Osteoblast (primary cell): Measurements from ENCODE around the gene GSTK1. TPM values are rescaled to one million over a fixed set of nuclear protein-coding genes. Genes with fewer than 3 reads are reported as not detected.

ENCODE experiments used
- DNase-seq: peaks from one replicate; pipeline ENCODE4 v3.0.0; 2011; ENCODE audit warnings: low spot score, mixed read lengths; ENCODE audit not compliant: insufficient read length; ENCODE audit errors: missing footprints
- H2AFZ ChIP-seq: 2 replicates; pipeline ENCODE4 v1.6.0; 2011; ENCODE audit warnings: mild to moderate bottlenecking, low read length
- H3K27ac ChIP-seq: 2 replicates; pipeline ENCODE4 v1.5.1; 2011; ENCODE audit warnings: mild to moderate bottlenecking, low read depth, low read length, moderate library complexity
- H3K27me3 ChIP-seq: 2 replicates; pipeline ENCODE4 v1.6.0; 2012; ENCODE audit warnings: mild to moderate bottlenecking, control low read depth, inconsistent platforms, low read length, moderate library complexity; ENCODE audit not compliant: insufficient read depth
- H3K36me3 ChIP-seq: 2 replicates; pipeline ENCODE4 v1.5.1; 2011; ENCODE audit warnings: mild to moderate bottlenecking, low read length, control low read depth, moderate library complexity; ENCODE audit not compliant: insufficient read depth
- H3K4me1 ChIP-seq: 2 replicates; pipeline ENCODE4 v1.5.1; 2011; ENCODE audit warnings: mild to moderate bottlenecking, low read length, control low read depth, moderate library complexity; ENCODE audit not compliant: insufficient read depth
- H3K4me2 ChIP-seq: 2 replicates; pipeline ENCODE4 v1.6.0; 2011; ENCODE audit warnings: mild to moderate bottlenecking, low read length; ENCODE audit not compliant: insufficient read depth
- H3K4me3 ChIP-seq: fragments of 200-600 bp; sonication (generic); 3 replicates; pipeline ENCODE4 v1.5.1; 2012; ENCODE audit warnings: mild to moderate bottlenecking, low read length, inconsistent platforms; ENCODE audit not compliant: insufficient read depth
- H3K79me2 ChIP-seq: 2 replicates; pipeline ENCODE4 v1.6.0; 2012; ENCODE audit warnings: mild to moderate bottlenecking, low read length, control low read depth, inconsistent platforms; ENCODE audit not compliant: insufficient read depth
- H3K9me3 ChIP-seq: 2 replicates; pipeline ENCODE4 v1.5.1; 2011; ENCODE audit warnings: low read depth, low read length, control low read depth
- H4K20me1 ChIP-seq: 2 replicates; pipeline ENCODE4 v1.6.0; 2012; ENCODE audit warnings: mild to moderate bottlenecking, low read length, control low read depth; ENCODE audit not compliant: insufficient read depth
- total RNA-seq: library from RNA; depleted of rRNA; stranded (reverse); fragments of >200 nt; gene quantifications from 2 replicates; pipeline ENCODE4 v1.2.3, GENCODE V29; 2012
- TF ChIP-seq, protein P1 (sequence below): IDR thresholded peaks from 2 replicates; pipeline ENCODE4 v1.5.1; 2011; ENCODE audit warnings: mild to moderate bottlenecking, low read depth, low read length, moderate library complexity; ENCODE audit errors: extremely low read depth

GSTK1 gene
- total RNA-seq, 1 donor = 99.9 TPM

- no peaks in the 10 kb centered on the region for H3K27me3 ChIP-seq
- H3K4me1 ChIP-seq = peaks cover 4% of the 10 kb centered on the region
- H3K79me2 ChIP-seq = no peaks in the 10 kb centered on the region
- no peak for DNase-seq
- H4K20me1 ChIP-seq = no peaks in the 10 kb centered on the region
- H3K36me3 ChIP-seq = no peaks in the 10 kb centered on the region
- H3K9me3 ChIP-seq = peaks cover 6% of the 10 kb centered on the region
- H3K4me2 ChIP-seq = no peak overlapping the region
- no peak overlapping the region for H2AFZ ChIP-seq
- no peak overlapping the region for H3K27ac ChIP-seq
- TF ChIP-seq, protein P1, sequence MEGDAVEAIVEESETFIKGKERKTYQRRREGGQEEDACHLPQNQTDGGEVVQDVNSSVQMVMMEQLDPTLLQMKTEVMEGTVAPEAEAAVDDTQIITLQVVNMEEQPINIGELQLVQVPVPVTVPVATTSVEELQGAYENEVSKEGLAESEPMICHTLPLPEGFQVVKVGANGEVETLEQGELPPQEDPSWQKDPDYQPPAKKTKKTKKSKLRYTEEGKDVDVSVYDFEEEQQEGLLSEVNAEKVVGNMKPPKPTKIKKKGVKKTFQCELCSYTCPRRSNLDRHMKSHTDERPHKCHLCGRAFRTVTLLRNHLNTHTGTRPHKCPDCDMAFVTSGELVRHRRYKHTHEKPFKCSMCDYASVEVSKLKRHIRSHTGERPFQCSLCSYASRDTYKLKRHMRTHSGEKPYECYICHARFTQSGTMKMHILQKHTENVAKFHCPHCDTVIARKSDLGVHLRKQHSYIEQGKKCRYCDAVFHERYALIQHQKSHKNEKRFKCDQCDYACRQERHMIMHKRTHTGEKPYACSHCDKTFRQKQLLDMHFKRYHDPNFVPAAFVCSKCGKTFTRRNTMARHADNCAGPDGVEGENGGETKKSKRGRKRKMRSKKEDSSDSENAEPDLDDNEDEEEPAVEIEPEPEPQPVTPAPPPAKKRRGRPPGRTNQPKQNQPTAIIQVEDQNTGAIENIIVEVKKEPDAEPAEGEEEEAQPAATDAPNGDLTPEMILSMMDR = no peak
- H3K4me3 ChIP-seq = no peak overlapping the region
Measured at GRCh38 chr7:143234533-143234875, 28.7 kb upstream of the GSTK1 start.

DNA sequence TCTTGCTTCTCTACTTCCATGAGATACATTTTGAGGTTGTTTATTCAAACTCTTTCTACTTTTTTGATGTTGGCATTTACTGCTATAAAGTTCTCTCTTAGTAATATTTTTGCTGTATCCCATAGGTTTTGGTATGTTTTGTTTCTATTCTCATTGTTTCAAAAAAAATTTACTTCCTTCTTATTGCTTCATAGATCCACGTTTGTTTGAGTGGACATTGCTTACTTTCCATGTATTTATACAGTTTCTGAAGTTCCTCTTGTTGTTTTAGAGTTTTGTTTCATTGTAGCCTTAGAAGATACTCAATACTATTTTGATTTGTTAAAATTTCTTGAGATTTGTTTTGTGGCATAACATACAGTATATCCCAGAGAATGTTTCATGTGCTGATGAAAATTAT lies 27.7 kb upstream of the GSTK1 start:
- TF ChIP-seq, protein P1 = no peak
- Histone ChIP-seq H3K4me2 (no peak overlapping the region), H3K4me3 (no peak overlapping the region), H3K27ac (no peak overlapping the region), H3K9me3 (peaks cover 6% of the 10 kb centered on the region), H3K4me1 (peaks cover 9% of the 10 kb centered on the region), H3K36me3 (no peaks in the 10 kb centered on the region), H4K20me1 (no peaks in the 10 kb centered on the region), H3K27me3 (no peaks in the 10 kb centered on the region), H2AFZ (no peak overlapping the region), H3K79me2 (no peaks in the 10 kb centered on the region)
- no peak for DNase-seq

GRCh38 chr7:143236408-143236990 lies 26.7 kb upstream of the GSTK1 start:
- H4K20me1 ChIP-seq = no peaks in the 10 kb centered on the region
- peaks cover 6% of the 10 kb centered on the region for H3K9me3 ChIP-seq
- no peaks in the 10 kb centered on the region for H3K36me3 ChIP-seq
- DNase-seq = no peak
- no peak overlapping the region for H3K4me2 ChIP-seq
- H3K79me2 ChIP-seq = no peaks in the 10 kb centered on the region
- TF ChIP-seq, protein P1 = no peak
- no peak overlapping the region for H3K4me3 ChIP-seq
- no peak overlapping the region for H3K27ac ChIP-seq
- H2AFZ ChIP-seq = no peak overlapping the region
- peaks cover 14% of the 10 kb centered on the region for H3K4me1 ChIP-seq
- no peaks in the 10 kb centered on the region for H3K27me3 ChIP-seq

- H3K4me1 ChIP-seq = peaks cover 14% of the 10 kb centered on the region
- no peak for DNase-seq
- no peaks in the 10 kb centered on the region for H3K36me3 ChIP-seq
- no peaks in the 10 kb centered on the region for H3K79me2 ChIP-seq
- no peak overlapping the region for H2AFZ ChIP-seq
- H3K9me3 ChIP-seq = peaks cover 6% of the 10 kb centered on the region
- TF ChIP-seq, protein P1 = no peak
- H3K27me3 ChIP-seq = no peaks in the 10 kb centered on the region
- no peak overlapping the region for H3K4me3 ChIP-seq
- no peak overlapping the region for H3K4me2 ChIP-seq
- no peak overlapping the region for H3K27ac ChIP-seq
- H4K20me1 ChIP-seq = no peaks in the 10 kb centered on the region
Measured at GRCh38 chr7:143237366-143237765, 25.9 kb upstream of the GSTK1 start.
